Measurements from ENCODE around the gene NOXA1.

The NOXA1 gene

DNA sequence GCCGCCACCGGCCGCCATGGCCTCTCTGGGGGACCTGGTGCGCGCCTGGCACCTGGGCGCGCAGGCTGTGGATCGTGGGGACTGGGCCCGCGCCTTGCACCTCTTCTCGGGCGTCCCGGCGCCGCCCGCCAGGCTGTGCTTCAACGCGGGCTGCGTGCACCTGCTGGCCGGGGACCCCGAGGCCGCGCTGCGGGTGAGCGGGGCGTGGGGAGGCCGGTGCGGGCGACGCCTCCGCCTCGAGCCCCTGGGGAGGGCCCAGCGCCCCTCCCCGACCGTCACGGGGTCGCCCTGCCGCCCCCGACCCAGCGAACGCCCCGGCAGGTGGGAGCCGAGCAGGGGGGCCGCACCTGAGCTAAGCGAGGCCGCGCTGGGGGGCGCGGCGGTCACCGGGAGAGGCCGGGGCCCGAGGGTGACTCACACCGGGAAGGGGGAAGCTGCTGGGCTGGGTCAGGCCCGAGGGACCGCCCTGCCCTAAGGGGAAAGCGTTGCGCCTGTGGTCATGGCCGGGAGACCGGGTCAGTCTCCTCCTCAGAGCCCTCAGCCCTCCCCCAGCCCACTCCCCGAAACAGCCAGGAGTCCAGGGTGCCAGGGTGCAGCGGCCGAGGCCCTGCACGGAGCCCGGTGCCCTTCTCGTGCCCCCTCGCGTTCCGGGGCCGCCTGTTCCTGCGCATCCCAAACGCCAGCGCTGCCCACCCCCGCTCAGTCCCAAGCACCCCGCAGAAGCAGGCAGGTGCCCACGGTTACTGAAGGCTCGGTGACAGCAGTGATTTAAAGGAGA lies 510 bp downstream of the NOXA1 start:
- peak in 2 of 51 donors; percentile 22 to 36 for DNase-seq

DNA sequence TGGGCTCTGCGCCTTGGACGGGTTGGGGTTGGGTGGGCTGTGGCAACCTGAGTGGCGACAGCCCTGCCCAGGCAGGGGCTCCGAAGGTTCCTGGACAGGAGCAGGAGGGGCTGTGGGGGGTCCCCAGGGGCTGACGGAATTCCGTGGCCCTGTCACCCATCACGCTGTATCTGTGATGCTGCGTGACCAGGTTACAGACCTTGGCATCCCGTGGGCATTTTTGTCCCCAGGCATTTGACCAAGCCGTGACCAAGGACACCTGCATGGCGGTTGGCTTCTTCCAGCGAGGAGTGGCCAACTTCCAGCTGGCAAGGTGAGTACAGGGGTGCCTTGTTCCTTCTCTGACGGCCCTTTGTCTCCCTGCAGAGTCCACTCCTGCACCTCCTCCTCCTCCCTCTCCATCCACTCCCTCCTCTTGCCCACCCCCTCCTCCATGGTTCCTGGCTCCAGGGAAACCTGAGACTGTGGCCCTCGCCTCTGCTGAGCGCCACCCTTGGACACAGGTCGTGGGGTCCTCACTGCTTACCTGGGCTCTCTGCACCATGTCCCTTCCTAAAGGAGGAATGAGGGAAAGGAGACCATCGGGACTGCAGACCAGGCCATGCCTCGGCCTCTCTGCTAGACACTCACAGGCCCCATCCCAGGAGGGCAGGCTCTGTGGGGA lies 3.0 kb downstream of the NOXA1 start:
- DNase-seq = no peak

DNA sequence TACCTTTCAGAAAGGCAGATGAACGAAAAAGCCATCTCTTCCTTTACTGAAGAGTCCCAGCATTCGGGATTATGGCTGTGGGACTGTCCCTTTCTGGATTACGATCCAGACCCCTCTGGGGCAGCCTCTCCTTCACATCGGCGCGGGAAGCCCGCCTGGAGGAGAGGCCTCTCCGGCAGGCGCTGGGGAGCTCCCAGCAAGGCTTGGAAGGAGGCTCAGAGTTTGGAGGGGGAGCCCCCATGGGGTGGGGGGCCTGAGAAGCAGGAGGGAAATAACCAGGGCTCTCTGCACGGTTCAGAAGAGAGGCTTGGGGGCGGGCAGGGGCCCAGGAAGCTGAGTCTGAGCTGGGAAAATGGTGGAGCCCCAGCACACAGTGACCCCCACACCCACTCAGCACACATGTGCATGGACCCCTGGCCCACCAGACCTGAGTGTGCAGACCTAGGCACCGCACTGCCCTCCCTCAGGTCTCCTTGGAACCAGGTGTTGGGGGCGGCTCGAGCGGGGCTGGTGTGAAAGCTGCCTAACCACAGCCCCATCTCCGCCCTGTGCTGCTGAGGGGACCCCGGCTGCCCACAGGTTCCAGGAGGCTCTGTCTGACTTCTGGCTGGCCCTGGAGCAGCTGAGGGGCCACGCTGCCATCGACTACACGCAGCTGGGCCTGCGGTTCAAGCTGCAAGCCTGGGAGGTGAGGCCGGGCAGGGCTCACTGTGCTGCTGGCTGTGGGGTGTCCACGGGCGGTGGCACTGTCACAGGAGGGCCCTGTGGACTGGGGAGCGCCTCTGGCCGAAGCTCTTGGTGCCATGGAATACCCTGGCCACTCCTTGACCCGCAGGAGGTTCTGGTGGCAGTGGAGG lies 4.5 kb downstream of the NOXA1 start:
- no peak for DNase-seq

DNA sequence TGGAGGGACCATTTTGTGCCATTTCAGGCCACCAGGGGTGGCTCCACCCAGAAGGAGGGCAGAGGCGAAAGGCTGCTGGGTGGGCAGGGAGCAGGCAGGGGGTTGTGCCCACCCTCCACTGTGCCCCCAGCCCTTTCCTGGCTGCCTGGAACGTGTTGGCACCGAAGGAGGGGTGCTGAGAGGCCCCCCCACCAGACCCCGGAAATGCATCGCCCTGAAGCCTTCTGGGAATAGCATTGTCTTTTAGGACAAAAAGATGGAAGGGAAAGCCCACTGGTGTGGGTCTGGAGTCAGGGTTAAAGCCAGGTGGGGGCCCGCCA lies 5.1 kb downstream of the NOXA1 start:
- DNase-seq = no peak

DNA sequence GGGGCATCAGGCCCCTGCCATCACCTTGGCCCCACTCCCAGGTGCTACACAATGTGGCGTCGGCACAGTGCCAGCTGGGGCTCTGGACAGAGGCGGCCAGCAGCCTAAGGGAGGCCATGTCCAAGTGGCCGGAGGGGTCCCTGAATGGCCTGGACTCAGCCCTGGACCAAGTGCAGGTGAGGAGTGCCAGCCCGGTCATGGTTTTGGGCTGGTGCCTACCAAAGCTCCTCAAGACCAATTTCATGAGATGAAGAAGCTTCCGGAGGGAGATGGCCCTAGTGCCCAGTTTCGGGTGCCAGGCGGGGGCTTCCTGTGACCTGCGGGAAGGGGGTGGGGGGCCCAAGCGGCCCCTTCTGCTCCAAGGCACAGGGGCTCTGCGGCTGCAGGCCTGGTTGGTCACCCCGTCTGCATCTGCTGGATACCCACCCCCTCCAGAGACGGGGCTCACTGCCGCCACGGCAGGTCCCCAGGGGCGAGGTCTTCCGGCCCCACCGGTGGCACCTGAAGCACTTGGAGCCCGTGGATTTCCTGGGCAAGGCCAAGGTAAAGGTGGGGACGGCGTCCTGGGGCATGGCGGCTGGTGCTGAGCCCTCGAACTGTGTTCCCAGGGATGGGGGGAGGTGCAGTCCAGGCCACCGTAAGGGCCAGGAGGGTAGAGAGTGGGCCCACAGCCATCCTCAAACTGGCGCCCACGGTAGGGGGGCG lies 5.8 kb downstream of the NOXA1 start:
- DNase-seq = no peak

DNA sequence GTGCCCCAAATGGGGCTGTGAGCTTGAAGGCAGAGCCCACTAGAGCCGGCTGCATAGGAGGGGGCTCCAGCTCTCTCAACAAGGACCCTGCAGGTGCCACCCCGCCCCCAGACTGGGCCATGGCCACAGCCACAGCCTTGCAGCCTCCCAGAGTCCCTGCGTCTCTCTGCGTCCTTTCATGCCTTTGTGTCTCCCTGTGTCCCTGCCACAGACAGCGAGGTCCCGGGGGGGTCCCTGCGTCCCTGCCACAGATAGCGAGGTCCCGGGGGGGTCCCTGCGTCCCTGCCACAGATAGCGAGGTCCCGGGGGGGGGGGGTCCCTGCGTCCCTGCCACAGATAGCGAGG lies 6.3 kb downstream of the NOXA1 start:
- no peak for DNase-seq

DNA sequence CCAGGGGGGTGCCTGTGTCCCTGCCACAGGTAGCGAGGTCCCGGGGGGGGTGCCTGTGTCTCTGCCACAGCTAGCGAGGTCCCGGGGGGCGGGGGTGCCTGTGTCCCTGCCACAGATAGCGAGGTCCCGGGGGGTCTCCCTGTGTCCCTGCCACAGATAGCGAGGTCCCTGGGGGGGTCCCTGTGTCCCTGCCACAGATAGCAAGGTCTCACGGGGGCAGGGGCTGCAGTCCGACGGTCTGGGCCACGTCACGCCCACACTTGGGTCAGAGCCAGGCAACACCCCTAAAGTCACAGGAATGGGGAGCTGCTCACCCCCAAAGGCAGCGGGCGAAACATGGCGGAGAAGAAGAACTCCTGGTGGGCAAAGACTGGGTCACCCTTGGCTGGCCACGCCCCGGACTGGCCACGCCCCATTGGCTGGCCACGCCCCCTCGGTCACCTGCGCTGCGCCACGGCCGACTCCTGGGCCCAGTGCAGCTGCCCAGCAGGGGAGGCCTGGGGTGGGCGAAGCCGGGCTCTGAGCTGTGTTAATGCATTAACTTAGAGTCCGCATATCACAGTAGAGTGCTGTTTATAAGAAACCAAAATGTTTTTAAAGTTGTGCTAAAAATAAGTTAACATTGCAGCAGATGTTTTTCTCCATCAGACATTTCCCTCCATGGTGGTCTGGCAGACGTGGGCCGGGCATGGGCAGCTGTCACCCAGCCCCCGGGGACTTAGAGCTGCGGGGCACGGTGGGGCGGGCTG lies 7.0 kb downstream of the NOXA1 start:
- no peak for DNase-seq

DNA sequence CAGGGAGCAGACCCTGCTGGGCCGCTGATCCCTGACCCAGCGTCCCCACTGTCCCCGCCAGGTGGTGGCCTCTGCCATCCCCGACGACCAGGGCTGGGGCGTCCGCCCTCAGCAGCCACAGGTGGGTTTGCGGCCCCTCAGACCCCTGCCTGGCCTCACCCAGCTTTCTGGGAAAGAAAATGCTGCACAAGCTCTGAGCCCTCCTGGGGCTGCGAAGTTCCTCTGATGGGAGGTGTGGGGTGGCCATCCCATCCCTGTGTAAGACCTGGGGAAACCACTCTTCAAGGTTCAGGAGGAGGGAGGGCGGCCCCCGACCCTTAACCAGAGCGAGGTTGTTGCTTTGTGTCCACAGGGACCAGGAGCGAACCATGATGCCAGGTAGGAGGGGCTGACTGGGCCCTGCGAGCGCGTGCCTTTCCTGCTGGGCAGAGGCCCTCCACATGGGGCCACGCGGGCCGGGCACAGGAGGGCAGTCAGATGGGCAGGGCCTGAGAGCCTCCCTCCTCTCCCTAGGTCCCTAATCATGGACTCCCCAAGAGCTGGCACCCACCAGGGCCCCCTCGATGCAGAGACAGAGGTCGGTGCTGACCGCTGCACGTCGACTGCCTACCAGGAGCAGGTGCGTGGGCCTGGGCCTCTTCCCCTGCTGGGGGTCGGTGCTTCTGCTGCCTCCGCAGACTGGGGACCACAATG lies 7.7 kb downstream of the NOXA1 start:
- DNase-seq = no peak

DNA sequence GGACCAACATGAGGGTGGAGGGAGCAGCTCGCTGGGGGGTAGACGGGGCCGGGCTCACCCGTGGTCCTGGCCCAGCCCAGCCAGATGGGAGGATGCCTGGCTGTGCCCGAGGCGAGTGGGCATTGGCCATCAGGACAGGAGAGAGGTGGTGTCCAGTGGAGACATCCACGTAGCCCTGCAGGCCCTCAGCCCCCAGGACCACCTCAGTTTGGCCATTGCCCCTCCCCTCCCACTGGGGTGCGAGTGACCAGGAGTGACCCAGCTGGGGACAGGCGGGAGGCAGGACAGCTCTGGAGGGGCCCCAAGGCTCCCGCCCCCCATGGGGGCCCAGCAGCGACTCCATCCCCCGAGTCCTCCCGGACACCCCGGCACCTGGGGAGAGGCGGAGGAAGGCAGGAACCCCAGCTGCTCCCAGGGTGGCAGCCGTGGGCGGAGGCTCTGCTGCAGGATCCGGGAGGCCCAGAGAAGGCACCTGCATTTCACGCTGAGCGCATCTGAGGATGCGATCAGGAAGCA lies 8.3 kb downstream of the NOXA1 start:
- DNase-seq = no peak

DNA sequence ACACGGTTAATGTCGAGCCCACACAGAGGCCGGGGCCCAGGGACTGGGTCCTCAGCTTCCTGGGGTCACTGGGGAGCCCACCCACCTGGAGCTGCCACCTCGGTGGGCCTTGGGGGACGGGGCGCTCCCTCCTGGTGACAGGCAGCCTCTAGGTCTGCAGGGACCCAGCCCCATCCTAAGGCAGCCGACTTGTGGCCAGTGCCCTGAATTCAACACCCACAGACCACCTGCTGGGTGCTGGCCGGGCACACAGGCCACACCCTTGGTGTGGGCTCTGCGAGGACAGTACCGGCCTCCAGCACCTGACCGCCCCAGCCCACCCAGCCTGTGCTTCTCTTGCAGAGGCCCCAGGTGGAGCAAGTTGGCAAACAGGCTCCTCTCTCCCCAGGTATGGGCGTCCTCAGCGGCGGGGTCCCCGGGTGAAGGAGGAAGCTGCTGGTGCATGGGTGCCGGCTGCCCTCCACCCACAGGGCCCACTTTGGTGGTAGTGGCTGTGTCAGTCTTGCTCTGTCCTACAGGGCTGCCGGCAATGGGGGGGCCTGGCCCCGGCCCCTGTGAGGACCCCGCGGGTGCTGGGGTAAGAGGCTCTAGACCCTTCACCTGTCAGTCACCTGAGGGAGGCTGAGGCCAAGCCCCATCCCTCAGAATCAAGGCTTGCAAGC lies 9.6 kb downstream of the NOXA1 start:
- DNase-seq = no peak

DNA sequence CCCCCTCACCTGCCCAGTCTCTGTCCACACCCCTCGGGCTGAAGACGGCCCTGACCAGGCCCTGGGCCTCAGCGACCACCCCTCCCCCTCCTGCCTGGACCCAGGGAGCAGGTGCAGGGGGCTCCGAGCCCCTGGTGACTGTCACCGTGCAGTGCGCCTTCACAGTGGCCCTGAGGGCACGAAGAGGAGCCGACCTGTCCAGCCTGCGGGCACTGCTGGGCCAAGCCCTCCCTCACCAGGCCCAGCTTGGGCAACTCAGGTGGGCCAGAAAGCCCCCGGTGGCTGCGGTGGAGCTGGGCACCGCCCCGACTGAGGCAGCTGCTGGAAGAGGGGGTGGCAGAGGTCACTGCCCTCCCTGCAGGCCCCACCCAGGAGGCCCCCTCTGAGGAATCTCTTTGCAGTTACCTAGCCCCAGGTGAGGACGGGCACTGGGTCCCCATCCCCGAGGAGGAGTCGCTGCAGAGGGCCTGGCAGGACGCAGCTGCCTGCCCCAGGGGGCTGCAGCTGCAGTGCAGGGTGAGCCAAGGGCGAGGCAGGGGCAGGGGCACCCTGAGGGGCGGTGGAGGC lies 10.2 kb downstream of the NOXA1 start:
- DNase-seq = no peak

DNA sequence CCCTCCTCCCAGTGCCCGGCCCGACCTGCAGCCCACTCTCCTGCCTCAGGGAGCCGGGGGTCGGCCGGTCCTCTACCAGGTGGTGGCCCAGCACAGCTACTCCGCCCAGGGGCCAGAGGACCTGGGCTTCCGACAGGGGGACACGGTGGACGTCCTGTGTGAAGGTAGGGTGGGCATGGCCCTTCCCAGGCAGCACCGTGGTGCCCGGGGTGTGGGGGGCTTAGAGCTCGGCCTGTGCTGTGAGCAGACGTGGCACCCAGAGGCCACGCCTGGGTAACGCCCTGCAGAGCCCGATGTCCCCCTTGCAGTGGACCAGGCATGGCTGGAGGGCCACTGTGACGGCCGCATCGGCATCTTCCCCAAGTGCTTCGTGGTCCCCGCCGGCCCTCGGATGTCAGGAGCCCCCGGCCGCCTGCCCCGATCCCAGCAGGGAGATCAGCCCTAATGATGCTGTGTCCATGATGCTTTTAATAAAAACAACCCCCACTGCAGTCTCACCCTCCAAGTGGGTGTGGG lies 10.8 kb downstream of the NOXA1 start:
- no peak for DNase-seq

DNA sequence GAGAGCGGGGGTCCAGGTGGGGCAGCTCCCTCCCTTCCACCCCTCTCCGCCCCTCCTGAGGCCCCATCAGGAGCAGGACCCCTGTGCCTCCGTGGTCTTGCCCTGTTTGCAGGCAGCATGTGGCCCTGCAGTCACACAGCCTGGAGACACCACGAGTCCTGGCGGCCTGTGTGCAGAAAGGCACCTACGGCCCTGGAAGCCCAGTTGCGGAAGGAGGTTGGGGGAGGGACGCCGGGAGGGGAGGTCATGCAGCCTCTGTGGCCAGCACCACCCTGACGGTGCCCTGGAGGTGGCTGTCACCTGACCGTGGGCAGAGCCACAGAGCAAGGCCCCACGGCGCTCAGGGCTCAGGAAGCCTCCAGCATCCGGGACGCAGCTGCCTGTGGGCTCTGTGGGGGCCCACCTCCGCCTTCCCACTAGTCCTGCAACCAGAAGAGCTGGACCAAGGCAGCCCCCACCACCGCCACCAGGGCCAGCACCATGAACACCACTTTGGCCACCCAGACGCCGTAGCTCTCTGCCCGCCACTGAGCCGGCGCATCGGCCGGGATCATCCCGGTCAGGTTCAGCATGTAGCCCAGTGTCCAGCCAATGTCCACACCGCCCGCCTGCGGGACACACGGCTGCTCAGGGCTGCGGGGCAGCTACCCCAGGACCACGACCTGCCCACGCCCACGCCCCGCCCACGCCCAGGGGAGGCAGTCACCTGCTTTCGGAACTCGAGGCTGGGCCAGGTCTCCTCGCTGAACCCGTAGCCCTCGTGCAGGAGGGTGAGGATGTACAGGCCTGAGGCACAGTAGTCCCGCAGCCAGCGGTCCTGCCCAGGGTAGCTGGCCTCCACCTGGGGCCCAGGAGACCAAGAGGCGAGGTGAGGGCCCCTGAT lies 11.5 kb downstream of the NOXA1 start:
- DNase-seq = no peak

DNA sequence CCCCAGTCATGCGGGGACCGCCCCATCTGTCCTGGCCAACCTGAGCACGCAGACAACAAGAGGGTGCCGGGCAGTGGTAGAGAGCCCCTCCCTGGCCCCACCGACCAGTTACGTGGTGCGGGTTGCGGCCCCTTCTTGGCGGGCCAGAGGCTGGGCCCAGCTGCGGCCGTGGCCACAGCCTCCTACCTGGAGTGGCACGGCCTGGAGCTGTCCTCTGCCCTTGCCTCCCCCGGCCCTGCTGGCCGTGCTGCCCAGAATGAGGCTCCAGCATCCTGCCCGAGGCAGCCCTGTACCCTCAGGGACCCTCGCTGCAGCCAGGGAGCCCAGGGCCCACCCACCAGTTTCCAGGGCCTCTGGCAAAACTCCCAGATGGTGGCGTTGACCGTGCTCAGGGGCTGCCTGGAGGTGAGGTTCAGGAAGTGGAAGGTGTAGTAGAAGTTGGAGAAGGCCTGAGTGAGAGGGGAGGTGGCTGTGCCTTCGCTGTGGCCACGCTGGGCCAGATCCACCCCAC lies 12.2 kb downstream of the NOXA1 start:
- DNase-seq = no peak

DNA sequence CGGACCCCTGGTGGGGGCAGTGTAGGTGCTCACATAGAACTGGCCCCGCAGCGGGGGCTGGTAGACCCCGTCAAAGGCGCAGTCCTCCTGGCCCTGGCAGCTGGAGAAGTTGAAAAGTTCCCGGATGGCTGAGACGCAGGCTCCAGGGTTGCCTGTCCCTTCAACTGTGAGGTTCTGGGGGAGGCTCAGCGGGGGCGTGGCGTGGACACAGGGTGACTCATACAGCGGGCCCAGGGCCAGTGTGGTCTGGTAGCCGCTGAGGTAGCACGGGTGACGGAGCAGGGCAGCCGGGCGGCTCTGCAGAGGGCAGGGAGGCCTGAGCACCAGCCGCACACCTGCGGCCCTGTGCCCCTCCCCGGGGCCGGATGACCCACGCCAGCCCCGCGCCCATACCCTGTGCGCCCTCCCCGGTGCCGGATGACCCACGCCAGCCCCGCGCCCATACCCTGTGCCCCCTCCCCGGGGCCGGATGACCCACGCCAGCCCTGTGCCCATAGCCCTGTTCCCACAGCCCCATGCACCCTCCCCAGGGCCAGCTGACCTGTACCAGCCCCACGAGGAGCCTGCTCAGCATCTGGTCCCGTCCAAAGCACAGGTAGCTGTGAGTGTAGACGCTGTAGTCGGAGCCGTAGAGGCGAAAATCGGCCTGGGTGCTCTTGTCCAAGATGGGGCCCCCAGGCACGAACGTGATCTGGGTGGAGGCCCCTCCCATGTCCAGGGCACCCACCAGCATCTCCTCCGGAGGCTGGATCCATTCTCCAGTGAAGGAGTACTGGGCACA lies 13.0 kb downstream of the NOXA1 start:
- no peak for DNase-seq

DNA sequence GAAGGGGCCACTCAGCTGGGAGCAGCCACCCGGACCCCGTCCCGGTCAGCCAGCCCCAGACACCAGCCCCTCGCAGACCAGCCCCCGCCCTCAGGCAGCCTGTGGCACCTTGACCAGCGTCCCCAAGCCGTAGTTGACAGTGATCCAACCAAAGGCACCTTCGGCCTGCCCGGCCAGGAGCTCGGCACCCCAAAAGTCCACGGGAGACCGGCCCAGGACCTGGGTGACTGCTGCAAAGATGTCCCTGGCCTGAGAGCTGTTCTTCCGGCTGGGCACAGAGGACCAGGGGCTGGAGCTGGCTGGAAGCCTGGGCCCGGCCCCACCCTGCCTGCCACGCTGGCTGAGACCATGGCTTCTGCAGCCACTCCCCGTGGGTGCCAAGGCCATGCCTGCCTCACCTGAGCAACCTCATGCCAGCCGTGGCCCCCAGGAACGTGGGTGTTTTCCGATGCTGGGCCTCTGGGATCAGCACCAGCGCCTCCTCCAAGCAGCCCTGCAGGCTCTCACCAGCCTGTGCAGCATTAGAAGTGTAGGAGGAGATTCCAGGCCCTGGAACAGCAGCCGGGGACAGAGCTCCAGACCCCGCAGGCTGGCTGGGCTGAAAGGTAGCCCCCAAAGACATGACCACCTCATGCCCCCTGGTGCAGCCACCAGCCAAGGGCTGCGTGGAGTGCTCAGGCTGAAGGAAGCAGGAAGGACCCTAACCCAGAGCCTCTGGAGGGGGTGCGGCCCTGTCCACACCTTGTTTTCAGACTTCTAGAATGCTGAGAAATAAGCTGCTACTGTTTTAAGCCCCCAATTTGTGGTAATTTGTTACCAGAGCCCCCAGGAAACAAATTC lies 13.8 kb downstream of the NOXA1 start:
- DNase-seq = no peak
